ES-I3 (cell line): Measurements from ENCODE around the gene IHH.

ENCODE experiments used
- H3K36me3 ChIP-seq: 2 replicates; pipeline ENCODE4 v1.6.1; 2013; ENCODE audit warnings: mild to moderate bottlenecking, low read length, control low read depth, moderate library complexity; ENCODE audit not compliant: insufficient read depth
- H3K4me1 ChIP-seq: 2 replicates; pipeline ENCODE4 v1.6.1; 2013; ENCODE audit warnings: mild to moderate bottlenecking, control low read depth, low read length; ENCODE audit not compliant: insufficient read depth
- H3K9ac ChIP-seq: 2 replicates; pipeline ENCODE4 v1.6.1; 2013; ENCODE audit warnings: low read depth, mild to moderate bottlenecking, low read length, moderate library complexity
- H3K9me3 ChIP-seq: 2 replicates; pipeline ENCODE4 v1.6.1; 2013; ENCODE audit warnings: mild to moderate bottlenecking, low read length, moderate library complexity; ENCODE audit not compliant: control insufficient read depth, insufficient read depth

Gene IHH

DNA sequence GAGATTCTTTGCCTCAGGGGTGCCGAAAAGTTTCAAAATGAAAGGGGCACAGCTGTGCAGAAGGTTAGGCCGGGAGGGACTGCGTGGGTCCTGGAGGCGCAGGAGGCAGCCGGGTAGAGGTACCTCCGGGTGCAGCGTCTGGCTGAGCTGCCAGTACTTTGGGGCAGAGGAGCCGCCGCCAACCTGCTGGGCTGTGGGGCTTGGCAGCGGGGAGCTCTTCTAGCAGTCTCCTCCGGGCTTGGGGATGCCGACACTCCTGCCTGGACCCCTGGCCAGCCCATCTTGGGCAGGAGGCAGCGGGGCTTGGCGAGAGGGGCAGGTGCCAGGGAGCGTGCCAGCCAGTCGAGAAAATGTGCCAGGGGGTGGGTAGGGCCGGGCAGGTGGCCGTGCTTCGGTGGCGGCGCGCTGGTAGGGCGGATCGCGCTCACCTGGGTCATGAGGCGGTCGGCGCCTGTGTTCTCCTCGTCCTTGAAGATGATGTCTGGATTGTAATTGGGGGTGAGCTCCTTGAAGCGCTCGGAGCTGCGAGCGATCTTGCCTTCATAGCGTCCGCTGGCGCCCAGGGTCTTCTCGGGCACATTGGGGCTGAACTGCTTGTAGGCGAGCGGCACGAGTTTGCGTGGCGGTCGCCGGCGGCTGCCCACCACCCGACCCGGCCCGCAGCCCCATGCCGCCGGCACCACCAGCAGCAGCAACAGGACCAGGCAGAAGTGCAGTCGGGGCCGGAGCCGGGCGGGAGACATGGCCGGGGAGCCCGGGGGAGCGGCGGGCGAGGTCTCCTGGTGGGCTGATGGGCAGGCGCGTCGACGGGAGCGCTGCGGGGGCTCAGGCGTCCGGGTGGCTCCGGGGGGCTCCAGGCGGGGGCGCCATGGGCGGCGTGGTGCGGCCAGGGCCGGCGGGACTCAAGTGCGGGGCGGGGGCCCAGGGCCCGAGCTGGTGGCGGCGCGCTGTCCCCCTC, 717 bp downstream of the IHH start:
- Histone ChIP-seq H3K4me1 (peaks cover 4% of the 10 kb centered on the region), H3K9me3 (no peaks in the 10 kb centered on the region), H3K36me3 (no peaks in the 10 kb centered on the region), H3K9ac (peak overlapping the region; percentile 20; the same call in 1 of the 2 replicates)

DNA sequence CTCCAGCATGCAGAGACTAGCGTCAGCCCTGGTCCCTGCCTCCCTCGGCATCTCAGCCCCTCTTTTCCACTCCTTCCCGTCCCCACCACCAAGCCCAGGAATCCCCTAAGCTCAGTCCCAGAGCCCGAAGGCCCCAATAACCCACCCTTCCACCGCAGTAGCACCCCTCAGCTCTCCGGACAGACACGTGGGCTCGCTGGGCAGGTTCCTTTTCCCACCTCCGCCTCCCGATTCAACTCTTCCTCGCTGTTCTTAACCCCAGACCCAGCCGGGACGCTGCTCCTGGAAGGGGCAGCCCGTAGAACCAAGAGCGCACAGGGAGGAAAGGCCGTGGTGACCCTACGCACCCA, 1.4 kb downstream of the IHH start:
- Histone ChIP-seq H3K9ac (no peak overlapping the region), H3K4me1 (peaks cover 4% of the 10 kb centered on the region), H3K9me3 (no peaks in the 10 kb centered on the region), H3K36me3 (no peaks in the 10 kb centered on the region)

DNA sequence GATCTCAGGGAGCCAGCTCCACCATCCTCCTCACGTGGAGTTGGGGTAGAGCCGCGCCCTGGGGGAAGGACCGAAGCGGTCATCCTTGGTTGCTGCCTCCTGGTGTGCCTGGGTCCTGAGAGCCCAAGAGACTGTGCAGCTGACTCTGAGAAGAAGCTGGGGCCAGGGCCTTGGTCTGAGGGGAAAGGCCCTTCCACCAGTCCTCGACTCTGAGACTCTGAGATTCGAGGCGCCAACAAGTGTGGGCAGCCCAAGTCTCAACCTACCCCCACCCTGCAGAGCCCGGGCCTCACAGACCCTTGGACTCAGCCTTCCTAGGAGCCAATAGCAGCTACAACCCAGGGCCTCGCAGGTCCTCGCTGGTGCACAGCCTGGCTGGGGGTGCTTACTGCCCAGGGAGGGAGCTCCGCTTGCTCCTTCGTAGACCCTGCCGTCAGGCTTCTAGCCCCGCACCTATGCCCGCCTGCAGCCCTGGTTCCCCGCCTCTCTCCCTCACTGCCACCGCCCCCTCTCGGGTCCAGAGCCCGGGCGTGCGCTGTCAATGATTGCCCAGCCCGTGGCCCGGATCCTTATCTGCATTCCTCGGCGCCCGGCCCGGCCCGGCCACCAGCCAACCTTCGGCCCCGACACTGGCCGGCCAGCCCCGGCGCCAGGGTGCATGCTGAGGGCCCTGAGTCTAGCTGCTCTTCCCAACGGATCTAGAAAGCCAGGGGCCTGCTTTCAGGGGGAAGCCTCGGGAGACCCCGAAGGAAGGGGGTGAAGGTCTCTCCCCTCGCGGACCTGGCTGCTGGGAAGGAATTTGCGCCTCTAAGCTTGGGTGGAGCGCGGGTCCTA, 2.0 kb downstream of the IHH start:
- no peak overlapping the region for H3K9ac ChIP-seq
- H3K36me3 ChIP-seq, result no peaks in the 10 kb centered on the region
- peaks cover 4% of the 10 kb centered on the region for H3K4me1 ChIP-seq
- no peaks in the 10 kb centered on the region for H3K9me3 ChIP-seq

DNA sequence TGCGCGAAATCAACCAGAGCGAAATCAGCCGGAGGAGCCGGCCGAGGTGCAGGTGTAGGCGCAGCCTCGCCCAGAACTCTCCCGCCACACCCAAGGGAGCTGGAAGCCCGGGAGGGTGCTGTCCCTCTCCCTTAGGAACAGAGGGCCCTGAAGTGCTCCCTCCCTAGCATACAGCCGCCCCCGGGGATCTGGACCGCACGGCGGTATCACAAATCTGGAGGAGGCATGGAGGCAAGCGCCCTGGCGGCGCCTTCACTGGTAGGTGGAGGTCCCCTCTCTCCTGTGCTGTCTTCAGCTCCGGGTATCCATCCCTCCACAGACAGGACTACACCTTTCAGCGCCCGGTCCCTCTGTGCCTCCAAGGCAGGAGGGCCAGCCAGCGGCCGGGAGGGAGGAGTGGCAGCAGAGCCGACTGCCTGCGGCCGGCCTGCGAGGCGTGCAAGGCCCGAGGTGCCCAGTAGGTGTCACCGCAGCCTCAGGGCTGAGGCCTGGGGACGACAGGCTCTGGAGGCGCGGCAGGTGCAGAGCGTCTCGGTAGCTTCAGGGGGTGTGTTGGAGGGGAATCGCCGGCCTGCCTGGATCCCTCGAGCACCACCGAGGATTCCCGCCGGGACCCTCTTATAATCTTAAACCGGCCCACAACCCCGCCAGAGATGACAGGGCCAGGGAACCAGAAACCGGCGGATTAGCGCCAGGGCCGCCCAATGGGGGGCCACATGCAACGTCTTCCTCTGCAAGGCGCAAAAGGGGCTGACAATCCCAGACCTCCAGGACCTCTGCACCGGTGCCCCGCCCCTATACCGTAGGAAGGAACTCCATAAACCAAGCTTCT, 2.8 kb downstream of the IHH start:
- Histone ChIP-seq H3K4me1 (peaks cover 4% of the 10 kb centered on the region), H3K36me3 (no peaks in the 10 kb centered on the region), H3K9ac (peak overlapping the region; percentile 4; the same call in 1 of the 2 replicates), H3K9me3 (no peaks in the 10 kb centered on the region)

DNA sequence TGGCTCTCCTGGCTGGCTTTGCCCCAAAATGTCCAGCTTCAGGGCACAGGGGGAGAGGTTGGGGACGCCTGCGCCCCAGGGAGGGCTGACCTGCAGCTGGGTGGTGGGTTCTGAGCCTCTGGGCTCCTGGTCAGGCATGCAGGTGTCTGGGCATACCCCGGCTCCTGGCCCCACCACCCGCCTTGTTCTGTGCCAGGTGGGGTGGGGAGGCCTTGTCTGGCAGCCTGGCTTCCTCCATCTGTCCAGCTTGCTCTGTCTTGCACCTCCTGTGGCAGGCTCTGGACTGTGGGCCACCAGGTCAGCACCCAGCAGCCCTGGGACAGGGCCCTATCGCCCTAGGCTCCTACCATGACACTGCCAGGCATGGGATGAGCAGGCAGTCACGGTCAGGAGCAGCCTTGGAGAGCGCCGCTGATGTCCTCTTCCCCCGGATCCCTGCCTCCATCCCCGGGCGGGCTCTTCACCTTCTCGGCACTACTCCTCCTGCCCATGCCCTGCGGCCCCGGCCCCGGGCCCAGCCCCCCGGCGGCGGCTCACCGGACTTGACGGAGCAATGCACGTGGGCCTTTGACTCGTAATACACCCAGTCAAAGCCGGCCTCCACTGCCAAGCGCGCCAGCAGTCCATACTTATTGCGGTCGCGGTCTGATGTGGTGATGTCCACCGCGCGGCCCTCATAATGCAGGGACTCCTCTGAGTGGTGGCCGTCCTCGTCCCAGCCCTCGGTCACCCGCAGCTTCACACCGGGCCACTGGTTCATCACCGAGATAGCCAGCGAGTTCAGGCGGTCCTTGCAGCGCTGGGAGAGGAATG, 3.6 kb downstream of the IHH start:
- H3K9ac ChIP-seq, result peak overlapping the region; percentile 4; the same call in 1 of the 2 replicates
- H3K4me1 ChIP-seq, result peaks cover 4% of the 10 kb centered on the region; the same call in 1 of the 2 replicates
- no peaks in the 10 kb centered on the region for H3K9me3 ChIP-seq
- H3K36me3 ChIP-seq, result no peaks in the 10 kb centered on the region

DNA sequence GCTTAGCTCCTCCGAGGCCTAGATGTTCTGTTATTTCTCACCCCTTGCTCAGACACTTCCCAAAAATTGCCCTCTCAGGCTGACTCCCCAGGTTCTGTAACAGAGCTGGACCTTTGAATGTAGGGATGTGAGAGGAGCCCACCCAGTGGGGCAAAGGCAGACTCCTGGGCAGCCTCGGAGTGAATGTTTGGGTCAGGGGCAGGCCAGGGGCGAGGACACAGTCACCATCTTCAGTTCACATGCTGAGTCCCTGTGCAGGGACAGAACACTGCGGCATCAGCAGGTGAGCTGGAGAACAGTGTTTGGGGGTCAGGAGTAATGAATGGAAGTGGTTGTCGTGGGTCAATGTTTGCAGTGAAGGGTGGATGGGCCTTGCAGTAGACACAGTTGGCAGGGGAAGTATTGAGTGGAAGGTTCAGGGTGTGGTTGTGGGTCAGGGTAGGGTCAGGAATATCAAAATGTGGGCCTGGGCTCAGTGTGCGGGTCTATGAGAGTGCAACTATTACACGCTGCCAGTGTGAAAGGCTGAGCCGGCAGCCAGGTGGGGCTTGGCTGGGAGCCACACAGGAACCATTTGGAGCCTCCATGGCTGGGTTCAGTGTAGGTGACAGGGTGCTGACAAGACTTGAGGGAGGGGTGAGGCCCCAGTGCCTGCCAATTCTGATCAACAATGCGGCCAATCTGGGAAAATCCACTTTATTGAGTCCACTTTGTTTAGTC, 4.4 kb downstream of the IHH start:
- H3K36me3 ChIP-seq, result no peaks in the 10 kb centered on the region
- peaks cover 4% of the 10 kb centered on the region; the same call in 1 of the 2 replicates for H3K4me1 ChIP-seq
- no peaks in the 10 kb centered on the region for H3K9me3 ChIP-seq
- no peak overlapping the region for H3K9ac ChIP-seq

GRCh38 chr2:219054956-219055903, 5.5 kb downstream of the IHH start:
- Histone ChIP-seq H3K9me3 (no peaks in the 10 kb centered on the region), H3K36me3 (no peaks in the 10 kb centered on the region), H3K9ac (no peak overlapping the region), H3K4me1 (peaks cover 4% of the 10 kb centered on the region; the same call in 1 of the 2 replicates)

- Histone ChIP-seq H3K9ac (no peak overlapping the region), H3K4me1 (no peaks in the 10 kb centered on the region), H3K36me3 (no peaks in the 10 kb centered on the region), H3K9me3 (no peaks in the 10 kb centered on the region)
Measured at GRCh38 chr2:219049282-219049681, 11.4 kb downstream of the IHH start.

- H3K4me1 ChIP-seq, result no peaks in the 10 kb centered on the region
- H3K36me3 ChIP-seq, result no peaks in the 10 kb centered on the region
- no peak overlapping the region for H3K9ac ChIP-seq
- no peaks in the 10 kb centered on the region for H3K9me3 ChIP-seq
Measured at GRCh38 chr2:219045937-219046550, 14.7 kb downstream of the IHH start.

DNA sequence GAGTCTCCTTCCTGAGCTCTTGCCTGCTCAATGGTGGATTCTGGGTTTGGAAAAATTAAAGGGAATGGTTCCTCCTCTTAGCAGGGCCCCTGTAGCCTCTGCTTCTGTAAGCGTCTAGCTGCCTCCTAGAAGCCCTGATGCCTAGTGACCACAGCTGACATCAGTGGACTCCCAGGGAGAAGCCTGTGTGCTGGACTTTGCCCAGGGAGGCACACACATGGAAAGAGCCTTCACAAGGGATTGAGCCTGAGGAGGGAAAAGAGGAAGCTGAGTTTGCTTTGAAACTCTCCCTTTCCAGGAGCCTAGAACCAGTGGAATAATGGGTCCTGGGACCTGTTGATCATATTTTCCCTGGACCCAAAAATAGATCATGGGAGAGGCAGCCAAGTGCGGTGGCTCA, 18.0 kb downstream of the IHH start:
- H3K36me3 ChIP-seq, result no peaks in the 10 kb centered on the region
- H3K9ac ChIP-seq, result no peak overlapping the region
- no peaks in the 10 kb centered on the region for H3K9me3 ChIP-seq
- no peaks in the 10 kb centered on the region for H3K4me1 ChIP-seq

GRCh38 chr2:219042157-219042556, 18.6 kb downstream of the IHH start:
- H3K36me3 ChIP-seq, result no peaks in the 10 kb centered on the region
- H3K9me3 ChIP-seq, result no peaks in the 10 kb centered on the region
- no peaks in the 10 kb centered on the region for H3K4me1 ChIP-seq
- no peak overlapping the region for H3K9ac ChIP-seq

DNA sequence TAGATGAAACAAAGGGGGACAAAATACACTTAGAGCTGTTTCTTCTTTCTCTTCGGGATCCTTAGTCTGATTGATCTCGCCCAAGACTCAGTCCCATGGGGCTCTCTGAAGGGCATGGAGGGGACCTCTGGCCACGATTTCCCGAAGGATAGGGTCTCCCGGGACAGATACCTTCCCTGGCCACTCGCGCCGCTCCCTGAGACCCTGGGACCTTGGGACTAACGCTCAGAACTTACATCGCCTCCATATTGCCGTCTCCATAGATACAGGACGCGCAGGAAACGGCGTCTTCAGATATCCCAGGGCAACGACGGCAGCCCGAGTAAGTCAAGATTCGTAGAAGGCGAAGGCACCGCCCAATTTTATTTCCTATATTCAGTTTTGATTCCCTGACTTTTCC, 19.5 kb downstream of the IHH start, which contains the start of gene CFAP65:
CFAP65 (minus strand) TSS at position 265 of the 400 bp plus-strand sequence. CDS start 2,468 bp downstream, outside the sequence.
- H3K36me3 ChIP-seq, result no peaks in the 10 kb centered on the region
- no peaks in the 10 kb centered on the region for H3K9me3 ChIP-seq
- no peaks in the 10 kb centered on the region for H3K4me1 ChIP-seq
- peak within 1 kb of the TSS; percentile 43; the same call in 1 of the 2 replicates for H3K9ac ChIP-seq
